GM21360 (cell line): ENCODE results near the gene PCDHGA12.
"Not testable (repeated sequence)": the region's sequence is repeated elsewhere in the genome, so short reads cannot be mapped to it uniquely, and the experiment has no call there.

Experiments
- ATAC-seq: cut with Tn5 transposase; IDR thresholded peaks from one replicate; pipeline ENCODE4 v1.9.1; 2021; ENCODE audit warnings: mild to moderate bottlenecking, moderate library complexity; ENCODE audit not compliant: unreplicated experiment

PCDHGA12 gene

GRCh38 chr5:141407790-141408505, 22.4 kb upstream of the PCDHGA12 start, which contains the start of gene PCDHGB6:
Gene PCDHGB6 (plus strand): TSS chr5:141408021. CDS start chr5:141408203, 182 bp downstream.
- ATAC-seq: peak; percentile 86

- ATAC-seq: no peak
Observed at GRCh38 chr5:141409598-141410306, 20.6 kb upstream of the PCDHGA12 start.

- no peak for ATAC-seq
Observed at GRCh38 chr5:141411575-141411974, 18.7 kb upstream of the PCDHGA12 start.

GRCh38 chr5:141412854-141413539, 17.3 kb upstream of the PCDHGA12 start, which contains the start of gene PCDHGA10:
Gene PCDHGA10 (plus strand): TSS chr5:141412987. CDS start chr5:141413176, 189 bp downstream.
- ATAC-seq: no peak

GRCh38 chr5:141413540-141414069, 16.7 kb upstream of the PCDHGA12 start:
- ATAC-seq: no peak

GRCh38 chr5:141414548-141415274, 15.6 kb upstream of the PCDHGA12 start:
- ATAC-seq: not testable (repeated sequence)

GRCh38 chr5:141415275-141415618, 15.1 kb upstream of the PCDHGA12 start:
- ATAC-seq: not testable (repeated sequence)

- ATAC-seq: peak; percentile 77
Observed at GRCh38 chr5:141417494-141418172, 12.7 kb upstream of the PCDHGA12 start, which contains the start of gene PCDHGB7. Gene PCDHGB7 (plus strand): TSS chr5:141417677. CDS start chr5:141417860, 183 bp downstream.

- ATAC-seq: no peak
Observed at GRCh38 chr5:141419074-141419880, 11.0 kb upstream of the PCDHGA12 start.

GRCh38 chr5:141420855-141421488, 9.3 kb upstream of the PCDHGA12 start, which contains the start of gene PCDHGA11:
Gene PCDHGA11 (plus strand): TSS chr5:141421051. CDS start chr5:141421228, 177 bp downstream.
- ATAC-seq: peak; percentile 59

- ATAC-seq: no peak
Observed at GRCh38 chr5:141421489-141421855, 8.8 kb upstream of the PCDHGA12 start.

GRCh38 chr5:141422742-141423291, 7.5 kb upstream of the PCDHGA12 start:
- ATAC-seq: no peak

- no peak for ATAC-seq
Observed at GRCh38 chr5:141427783-141428426, 2.4 kb upstream of the PCDHGA12 start.

- peak; percentile 47 for ATAC-seq
Observed at GRCh38 chr5:141431286-141431685, 979 bp downstream of the PCDHGA12 start.

GRCh38 chr5:141432308-141432707, 2.0 kb downstream of the PCDHGA12 start:
- not testable (repeated sequence) for ATAC-seq

- ATAC-seq: not testable (repeated sequence)
Observed at GRCh38 chr5:141432726-141433125, 2.4 kb downstream of the PCDHGA12 start.

GRCh38 chr5:141434006-141434405, 3.7 kb downstream of the PCDHGA12 start:
- ATAC-seq: no peak

- no peak for ATAC-seq
Observed at GRCh38 chr5:141437221-141437620, 6.9 kb downstream of the PCDHGA12 start.
